Measurements from ENCODE around the gene C10orf90.

DNA sequence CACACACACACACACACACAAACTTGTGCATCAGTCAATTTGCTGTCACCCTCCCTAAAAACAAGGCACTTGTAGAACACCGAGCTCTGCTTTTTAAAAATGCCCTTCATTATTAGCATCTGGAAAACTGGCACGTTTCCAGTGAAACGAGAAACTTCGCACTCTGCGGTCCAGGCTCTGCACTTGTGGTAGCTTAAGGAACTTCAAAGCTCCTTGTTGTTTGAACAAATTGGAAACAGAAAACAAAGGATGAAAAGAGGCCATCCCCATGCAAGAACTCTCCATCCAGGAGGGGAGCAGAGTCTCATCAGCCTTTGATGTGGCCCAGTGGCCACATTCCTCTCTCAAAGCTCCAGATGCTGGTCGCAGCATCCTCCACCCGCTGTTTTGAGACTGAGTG is 105.1 kb downstream of the C10orf90 start:
- TF ChIP-seq SNAI2 (CRISPR knock-in tag; IDR thresholded peaks at IDR 0.05) = no peak
- TF ChIP-seq, protein P1, sequence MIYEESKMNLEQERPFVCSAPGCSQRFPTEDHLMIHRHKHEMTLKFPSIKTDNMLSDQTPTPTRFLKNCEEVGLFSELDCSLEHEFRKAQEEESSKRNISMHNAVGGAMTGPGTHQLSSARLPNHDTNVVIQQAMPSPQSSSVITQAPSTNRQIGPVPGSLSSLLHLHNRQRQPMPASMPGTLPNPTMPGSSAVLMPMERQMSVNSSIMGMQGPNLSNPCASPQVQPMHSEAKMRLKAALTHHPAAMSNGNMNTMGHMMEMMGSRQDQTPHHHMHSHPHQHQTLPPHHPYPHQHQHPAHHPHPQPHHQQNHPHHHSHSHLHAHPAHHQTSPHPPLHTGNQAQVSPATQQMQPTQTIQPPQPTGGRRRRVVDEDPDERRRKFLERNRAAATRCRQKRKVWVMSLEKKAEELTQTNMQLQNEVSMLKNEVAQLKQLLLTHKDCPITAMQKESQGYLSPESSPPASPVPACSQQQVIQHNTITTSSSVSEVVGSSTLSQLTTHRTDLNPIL (CRISPR knock-in tag; IDR thresholded peaks at IDR 0.05; ENCODE audit: low read depth) = no peak
- no peak for TF ChIP-seq ZFP3 (CRISPR knock-in tag; IDR thresholded peaks at IDR 0.05)
- TF ChIP-seq, protein P2, sequence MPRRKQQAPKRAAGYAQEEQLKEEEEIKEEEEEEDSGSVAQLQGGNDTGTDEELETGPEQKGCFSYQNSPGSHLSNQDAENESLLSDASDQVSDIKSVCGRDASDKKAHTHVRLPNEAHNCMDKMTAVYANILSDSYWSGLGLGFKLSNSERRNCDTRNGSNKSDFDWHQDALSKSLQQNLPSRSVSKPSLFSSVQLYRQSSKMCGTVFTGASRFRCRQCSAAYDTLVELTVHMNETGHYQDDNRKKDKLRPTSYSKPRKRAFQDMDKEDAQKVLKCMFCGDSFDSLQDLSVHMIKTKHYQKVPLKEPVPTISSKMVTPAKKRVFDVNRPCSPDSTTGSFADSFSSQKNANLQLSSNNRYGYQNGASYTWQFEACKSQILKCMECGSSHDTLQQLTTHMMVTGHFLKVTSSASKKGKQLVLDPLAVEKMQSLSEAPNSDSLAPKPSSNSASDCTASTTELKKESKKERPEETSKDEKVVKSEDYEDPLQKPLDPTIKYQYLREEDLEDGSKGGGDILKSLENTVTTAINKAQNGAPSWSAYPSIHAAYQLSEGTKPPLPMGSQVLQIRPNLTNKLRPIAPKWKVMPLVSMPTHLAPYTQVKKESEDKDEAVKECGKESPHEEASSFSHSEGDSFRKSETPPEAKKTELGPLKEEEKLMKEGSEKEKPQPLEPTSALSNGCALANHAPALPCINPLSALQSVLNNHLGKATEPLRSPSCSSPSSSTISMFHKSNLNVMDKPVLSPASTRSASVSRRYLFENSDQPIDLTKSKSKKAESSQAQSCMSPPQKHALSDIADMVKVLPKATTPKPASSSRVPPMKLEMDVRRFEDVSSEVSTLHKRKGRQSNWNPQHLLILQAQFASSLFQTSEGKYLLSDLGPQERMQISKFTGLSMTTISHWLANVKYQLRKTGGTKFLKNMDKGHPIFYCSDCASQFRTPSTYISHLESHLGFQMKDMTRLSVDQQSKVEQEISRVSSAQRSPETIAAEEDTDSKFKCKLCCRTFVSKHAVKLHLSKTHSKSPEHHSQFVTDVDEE (CRISPR knock-in tag; IDR thresholded peaks at IDR 0.05) = no peak
- no peak for TF ChIP-seq ZNF565 (CRISPR knock-in tag; conservative IDR thresholded peaks at IDR 0.05; ENCODE audit: low read depth)
- no peak for TF ChIP-seq RARB (CRISPR knock-in tag; IDR thresholded peaks at IDR 0.05)
- no peak for TF ChIP-seq ZNF8 (CRISPR knock-in tag; IDR thresholded peaks at IDR 0.05)
- TF ChIP-seq, protein P3, sequence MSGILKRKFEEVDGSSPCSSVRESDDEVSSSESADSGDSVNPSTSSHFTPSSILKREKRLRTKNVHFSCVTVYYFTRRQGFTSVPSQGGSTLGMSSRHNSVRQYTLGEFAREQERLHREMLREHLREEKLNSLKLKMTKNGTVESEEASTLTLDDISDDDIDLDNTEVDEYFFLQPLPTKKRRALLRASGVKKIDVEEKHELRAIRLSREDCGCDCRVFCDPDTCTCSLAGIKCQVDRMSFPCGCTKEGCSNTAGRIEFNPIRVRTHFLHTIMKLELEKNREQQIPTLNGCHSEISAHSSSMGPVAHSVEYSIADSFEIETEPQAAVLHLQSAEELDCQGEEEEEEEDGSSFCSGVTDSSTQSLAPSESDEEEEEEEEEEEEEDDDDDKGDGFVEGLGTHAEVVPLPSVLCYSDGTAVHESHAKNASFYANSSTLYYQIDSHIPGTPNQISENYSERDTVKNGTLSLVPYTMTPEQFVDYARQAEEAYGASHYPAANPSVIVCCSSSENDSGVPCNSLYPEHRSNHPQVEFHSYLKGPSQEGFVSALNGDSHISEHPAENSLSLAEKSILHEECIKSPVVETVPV (CRISPR knock-in tag; IDR thresholded peaks at IDR 0.05) = no peak
